Endothelial cell of umbilical vein (primary cell): ENCODE results near the gene ZNF302.

ENCODE experiments used
- CTCF ChIP-seq, 2 donors: IDR thresholded peaks; 1 replicate in 1 of 2; 2 replicates in 1 of 2; pipeline ENCODE4 v1.5.1; 2011; ENCODE audit warnings: low read length in 2 of 2, mild to moderate bottlenecking in 2 of 2, moderate library complexity in 2 of 2, control low read depth in 1 of 2, inconsistent platforms in 1 of 2, low read depth in 1 of 2; ENCODE audit not compliant: insufficient read depth in 1 of 2; ENCODE audit errors: extremely low read depth in 1 of 2
- EZH2 ChIP-seq: IDR thresholded peaks from 2 replicates; pipeline ENCODE4 v1.6.1; 2012; ENCODE audit warnings: borderline replicate concordance, low read depth, mild to moderate bottlenecking, moderate library complexity, low read length, inconsistent platforms; ENCODE audit not compliant: severe bottlenecking
- MYC ChIP-seq: IDR thresholded peaks from one replicate; pipeline ENCODE4 v1.6.1; 2011; ENCODE audit warnings: mild to moderate bottlenecking, low read depth, low read length
- POLR2A ChIP-seq: IDR thresholded peaks from 2 replicates; pipeline ENCODE4 v1.6.1; 2012; ENCODE audit warnings: low read depth, mild to moderate bottlenecking, control low read depth, low read length
- POLR2AphosphoS5 ChIP-seq: IDR thresholded peaks from 2 replicates; pipeline ENCODE4 v1.6.1; 2012; ENCODE audit warnings: low read depth, mild to moderate bottlenecking, control low read depth, low read length, moderate library complexity; ENCODE audit not compliant: insufficient read depth

GRCh38 chr19:34675919-34676318, 1.6 kb upstream of the ZNF302 start:
- TF ChIP-seq CTCF (IDR thresholded peaks at IDR 0.05; ENCODE audit: extremely low read depth in 1 of 2, insufficient read depth in 1 of 2, low read depth in 1 of 2, low read length in 2 of 2): no peak
- TF ChIP-seq MYC: no peak
- TF ChIP-seq POLR2AphosphoS5: no peak
- TF ChIP-seq EZH2: no peak
- TF ChIP-seq POLR2A: no peak
